Stimulated activated CD8-positive, alpha-beta memory T cell treated with anti-CD3 and anti-CD28 coated beads, Interleukin-12 subunit alpha, Interleukin-12 subunit beta, amount 100 ng/mL, for 24 hours (primary cell): Measurements from ENCODE around the gene UGT8.
"Not testable (repeated sequence)": the region's sequence is repeated elsewhere in the genome, so short reads cannot be mapped to it uniquely, and the experiment has no call there.

Experiments
- DNase-seq: peaks from one replicate; pipeline ENCODE4 v3.0.0-alpha.2; 2020; ENCODE audit errors: extremely low read depth

The UGT8 gene

DNA sequence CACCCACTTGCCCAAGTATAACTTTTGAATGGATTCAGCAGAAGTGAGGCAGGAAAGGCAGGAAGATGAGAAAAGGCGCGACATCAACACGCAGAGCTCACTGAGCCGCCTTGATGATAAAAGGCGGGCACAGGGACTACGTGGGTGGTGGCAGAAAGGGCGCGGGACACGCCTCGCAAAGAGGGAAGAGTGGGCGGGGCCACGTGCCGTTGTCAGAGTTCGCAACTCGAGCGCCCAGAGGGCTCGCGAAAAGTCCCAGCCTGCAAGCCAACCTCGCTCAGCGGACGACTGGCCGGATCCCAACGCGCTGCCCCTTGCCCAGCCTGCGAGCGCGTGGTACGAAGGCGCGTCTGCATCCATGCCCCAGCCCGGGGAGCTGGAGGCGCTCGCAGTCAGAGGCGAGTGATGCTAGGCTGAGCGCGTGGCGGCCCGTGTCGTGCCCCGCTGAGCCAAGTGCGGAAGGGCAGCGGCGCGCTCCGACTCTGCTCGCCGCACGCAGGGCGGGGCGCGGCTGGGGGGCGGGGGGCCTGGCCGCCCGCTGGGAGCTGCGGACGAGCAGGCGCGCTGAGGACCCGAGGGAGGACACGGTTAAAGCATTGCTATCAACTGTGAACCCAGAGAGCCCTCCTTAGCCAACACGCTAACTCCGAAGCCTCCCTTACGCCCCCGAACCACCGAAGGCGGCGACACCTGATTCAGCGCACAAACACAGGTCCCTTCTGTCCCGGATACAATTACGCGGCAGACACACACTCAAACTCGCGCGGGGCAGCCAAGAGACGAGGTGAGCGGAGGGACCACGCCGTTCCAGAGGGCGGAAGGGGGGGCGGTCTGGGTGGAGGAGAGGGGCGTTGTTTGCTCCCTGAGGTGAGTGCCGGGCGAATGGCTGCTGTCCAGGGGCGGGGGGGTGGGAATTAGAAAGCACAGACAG lies at the start of gene UGT8:
Gene UGT8 (plus strand): TSS at position 617 of the 931 bp plus-strand sequence. CDS start 24,074 bp downstream, outside the sequence.
- DNase-seq = no peak

DNA sequence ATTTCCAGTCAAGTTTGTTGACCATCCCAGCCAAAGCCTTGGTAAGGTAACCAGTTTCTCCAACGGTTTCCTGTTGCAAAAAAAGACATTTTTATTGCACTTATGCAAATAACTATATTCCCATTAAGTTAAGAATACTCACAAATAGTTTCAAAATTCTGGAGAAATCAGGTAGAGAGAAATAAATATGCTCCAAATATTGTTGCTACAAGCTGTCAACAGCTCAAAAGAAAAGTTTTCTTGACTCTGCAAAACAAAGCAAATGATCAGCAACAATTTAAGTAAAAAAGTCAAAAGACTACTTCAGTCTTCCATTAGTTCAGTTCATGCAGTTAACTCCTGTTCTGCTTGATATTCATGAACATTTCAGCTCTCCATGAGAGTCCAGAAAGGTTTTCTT lies 49.0 kb upstream of the UGT8 start:
- no peak for DNase-seq

- no peak for DNase-seq
Measured at GRCh38 chr4:114558446-114559020, 40.1 kb upstream of the UGT8 start.

GRCh38 chr4:114561590-114561989 lies 37.0 kb upstream of the UGT8 start:
- no peak for DNase-seq

- no peak for DNase-seq
Measured at GRCh38 chr4:114562176-114562904, 36.3 kb upstream of the UGT8 start.

- DNase-seq = no peak
Measured at GRCh38 chr4:114563536-114564315, 34.9 kb upstream of the UGT8 start.

GRCh38 chr4:114577386-114577785 lies 21.2 kb upstream of the UGT8 start:
- no peak for DNase-seq

DNA sequence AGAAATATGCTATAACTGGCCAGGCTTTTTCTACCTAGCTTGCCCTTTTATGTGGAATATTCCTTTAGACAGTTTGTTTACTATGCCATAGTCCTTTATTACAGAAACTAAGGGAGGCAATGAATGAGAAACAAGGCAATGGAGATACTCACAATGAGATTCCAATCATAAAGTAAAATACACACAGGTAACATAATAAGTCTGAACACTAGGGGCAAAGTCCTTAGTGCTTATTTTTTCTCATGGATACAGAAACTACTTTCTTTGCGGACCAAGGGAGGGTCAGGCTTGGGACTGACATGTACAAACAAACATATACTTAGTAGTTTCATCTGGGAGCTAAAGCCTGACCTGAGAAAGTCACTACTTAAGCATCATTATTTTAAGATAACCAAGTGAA lies 16.0 kb upstream of the UGT8 start:
- no peak for DNase-seq

DNA sequence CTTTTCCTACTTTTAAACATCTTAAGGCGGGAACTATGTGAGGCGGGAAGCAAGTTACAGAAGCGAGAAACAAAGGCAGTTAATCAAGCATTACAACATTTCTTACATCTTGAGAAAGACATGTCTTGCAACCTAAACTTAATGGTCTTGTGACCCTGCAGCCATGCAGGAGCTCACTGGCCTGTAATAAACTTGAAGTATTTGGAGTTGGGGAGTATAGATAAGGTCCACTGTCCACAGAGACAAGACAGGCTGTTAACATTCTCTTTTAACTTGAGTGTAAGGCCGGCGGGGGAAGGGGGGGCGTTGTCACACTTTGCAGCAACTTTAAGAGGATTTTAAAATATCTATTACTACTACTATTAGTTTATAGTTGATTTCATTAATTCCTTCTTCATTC lies 10.3 kb upstream of the UGT8 start:
- DNase-seq = no peak

DNA sequence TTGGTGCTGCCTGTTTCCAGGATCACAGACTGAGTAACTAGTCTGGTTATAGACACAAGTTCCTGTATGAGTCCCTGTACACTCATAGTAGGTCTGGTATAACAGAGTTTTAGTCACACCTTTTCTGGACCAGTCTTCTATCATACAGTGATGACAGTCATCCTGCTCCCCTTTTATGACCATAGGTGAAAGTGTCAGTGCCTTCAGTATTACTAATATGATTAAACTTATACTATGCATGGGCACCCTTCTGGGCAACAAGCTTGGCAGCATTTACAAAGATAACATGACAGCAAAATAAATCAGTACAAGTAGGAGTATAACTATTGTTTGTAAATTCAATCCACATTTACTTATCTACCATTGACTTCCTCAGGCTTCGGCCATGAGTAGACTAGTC lies 8.2 kb upstream of the UGT8 start:
- DNase-seq = not testable (repeated sequence)

GRCh38 chr4:114593526-114593925 lies 5.1 kb upstream of the UGT8 start:
- no peak for DNase-seq

DNA sequence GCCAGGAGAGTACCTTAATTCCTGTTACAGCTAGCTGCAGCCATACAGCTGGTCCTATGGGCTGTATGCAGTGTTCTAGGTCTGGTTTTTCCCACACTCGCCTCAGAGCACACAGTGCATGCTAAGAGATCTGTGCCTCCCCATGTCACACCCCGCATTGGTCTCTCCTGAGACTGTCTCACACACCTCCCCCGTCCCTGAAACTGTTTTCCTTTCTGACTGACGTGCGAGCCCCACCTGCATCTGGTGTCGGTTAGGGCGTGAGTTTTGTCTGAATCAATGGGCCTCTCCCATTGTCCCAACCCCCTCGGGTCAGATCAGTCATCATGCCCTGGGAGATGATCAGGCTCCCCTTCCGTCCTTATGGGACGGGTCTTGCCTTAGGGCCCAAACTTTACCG lies 3.4 kb upstream of the UGT8 start:
- no peak for DNase-seq

DNA sequence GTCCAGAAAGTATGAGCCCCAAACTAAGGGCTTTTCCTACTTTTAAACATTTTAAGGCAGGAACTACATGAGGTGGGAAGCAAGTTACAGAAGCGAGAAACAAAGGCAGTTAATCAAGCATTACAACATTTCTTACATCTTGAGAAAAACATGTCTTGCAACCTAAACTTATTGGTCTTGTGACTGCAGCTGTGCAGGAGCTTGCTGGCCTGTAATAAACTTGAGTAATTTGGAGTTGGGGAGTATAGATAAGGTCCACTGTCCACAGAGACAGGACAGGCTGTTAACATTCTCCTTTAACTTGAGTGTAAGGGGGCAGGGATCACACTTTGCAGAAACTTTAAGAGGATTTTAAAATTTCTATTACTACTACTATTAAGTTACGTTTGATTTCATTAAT lies 2.7 kb upstream of the UGT8 start:
- DNase-seq = no peak

- DNase-seq = no peak
Measured at GRCh38 chr4:114597410-114598115, 1.0 kb upstream of the UGT8 start.

DNA sequence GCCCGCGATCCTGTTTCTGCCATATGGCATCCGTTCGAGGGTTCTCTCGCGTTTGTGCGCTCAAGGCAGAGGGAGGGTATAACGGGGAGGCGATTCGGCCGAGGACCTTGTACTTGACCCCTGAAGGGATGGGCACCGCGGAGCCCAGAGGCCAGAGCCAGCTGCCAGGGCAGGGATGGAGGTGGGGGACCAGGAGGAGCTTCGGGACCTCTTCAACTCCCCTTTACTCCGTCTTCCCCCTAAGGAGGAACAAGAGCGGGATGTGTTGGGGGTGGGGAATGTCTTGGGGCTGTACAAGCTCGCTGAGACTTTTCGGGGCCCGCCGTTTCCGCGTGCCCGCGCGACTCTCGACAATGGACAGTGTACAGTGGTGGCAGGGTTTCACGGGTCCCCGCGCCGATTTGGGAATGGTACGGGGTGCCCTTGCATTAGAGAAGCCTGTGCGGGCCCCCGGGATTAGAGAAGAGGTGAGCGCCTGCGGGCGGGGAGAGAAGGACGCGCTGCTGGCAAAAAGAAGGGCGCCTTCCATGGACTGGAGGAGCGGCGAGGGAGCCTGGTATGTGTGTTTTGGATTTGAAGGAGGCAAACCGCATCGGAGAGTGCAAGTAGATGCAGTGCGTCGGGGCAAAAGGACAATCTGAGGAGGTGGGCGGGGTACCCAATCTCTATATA lies 760 bp downstream of the UGT8 start:
- no peak for DNase-seq

DNA sequence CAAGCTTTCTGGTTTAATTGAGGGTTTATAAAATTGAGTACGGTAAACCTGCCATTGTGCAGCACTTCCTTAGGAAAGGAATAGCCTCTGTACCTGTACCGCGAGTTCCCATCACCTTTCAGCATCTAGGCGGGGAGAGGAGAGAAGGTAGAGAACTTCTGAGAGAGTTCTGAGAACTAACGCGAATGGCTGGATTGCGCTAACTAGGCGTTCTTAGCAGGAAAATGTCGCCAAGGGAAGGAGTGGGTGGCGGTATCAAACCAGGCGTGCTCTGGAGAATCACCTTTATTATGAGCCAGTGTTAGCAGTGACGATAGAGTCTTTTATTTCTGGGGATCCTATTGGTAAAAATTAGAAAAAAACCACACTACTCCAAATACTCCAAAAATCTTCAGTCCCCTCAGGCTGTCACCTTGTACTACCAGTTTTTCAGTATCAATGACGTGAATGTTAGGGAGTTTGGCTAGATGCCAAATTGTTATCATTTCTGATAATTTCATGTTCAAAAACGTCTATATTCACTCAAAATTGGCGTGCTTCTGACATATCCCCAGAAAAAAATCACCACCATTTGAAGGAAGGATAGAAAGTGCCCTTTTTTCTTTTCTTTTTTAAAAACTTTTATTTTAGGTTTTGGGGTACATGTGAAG lies 1.4 kb downstream of the UGT8 start:
- DNase-seq = no peak

GRCh38 chr4:114600672-114601071 lies 2.1 kb downstream of the UGT8 start:
- no peak for DNase-seq

GRCh38 chr4:114601304-114602052 lies 2.9 kb downstream of the UGT8 start:
- DNase-seq = no peak

DNA sequence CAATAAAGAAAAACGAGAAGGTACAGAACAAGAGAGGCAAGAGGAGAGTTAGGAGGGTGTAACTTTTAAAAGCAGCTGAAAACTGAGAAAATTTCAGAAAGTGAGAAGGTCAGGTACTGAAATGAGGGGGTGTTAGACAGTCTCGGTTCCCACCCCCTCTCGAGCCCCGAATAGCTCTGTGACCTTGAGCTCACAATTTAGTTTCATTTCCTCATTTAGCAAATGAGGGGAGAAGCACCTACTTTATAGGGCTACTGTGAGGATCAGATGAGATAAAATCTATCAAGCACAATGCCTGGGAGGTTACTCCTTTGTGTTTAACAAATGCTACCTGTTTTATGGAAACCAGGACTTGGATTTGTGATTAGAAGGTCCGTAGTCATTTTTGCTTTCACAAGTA lies 4.9 kb downstream of the UGT8 start:
- no peak for DNase-seq
